ENCODE results near the gene STK38.

The STK38 gene

GRCh38 chr6:36563928-36564284, 16.6 kb upstream of the STK38 start:
- no peak for TF ChIP-seq EZH2phosphoT487 (IDR thresholded peaks at IDR 0.05; ENCODE audit: borderline replicate concordance)
- TF ChIP-seq CTCF (conservative IDR thresholded peaks at IDR 0.05; ENCODE audit: low read length), result no peak
- H3K4me3 ChIP-seq (ENCODE audit: low read length, poor library complexity, severe bottlenecking), result no peak overlapping the region
- H3K27me3 ChIP-seq (ENCODE audit: insufficient read depth, low read length, poor library complexity, severe bottlenecking), result no peaks in the 10 kb centered on the region
- no peaks in the 10 kb centered on the region for H3K36me3 ChIP-seq (ENCODE audit: insufficient read depth, low read length)
- H2AFZ ChIP-seq (ENCODE audit: low read length), result no peak overlapping the region
- no peak overlapping the region for H3K9ac ChIP-seq (ENCODE audit: low read depth, low read length, poor library complexity, severe bottlenecking)
- no peaks in the 10 kb centered on the region for H3F3A ChIP-seq (ENCODE audit: low read depth)
- H3K9me2 ChIP-seq (replicated peaks; ENCODE audit: low read depth, low read length), result no peaks in the 10 kb centered on the region
- no peaks in the 10 kb centered on the region for H3K4me1 ChIP-seq (ENCODE audit: insufficient read depth, low read length, poor library complexity, severe bottlenecking)
- no peak overlapping the region for H3K4me2 ChIP-seq (ENCODE audit: low read depth, low read length, poor library complexity, severe bottlenecking)
- H4K20me1 ChIP-seq (ENCODE audit: insufficient read depth, low read length, poor library complexity, severe bottlenecking), result no peaks in the 10 kb centered on the region
- no peaks in the 10 kb centered on the region for H3K79me2 ChIP-seq (ENCODE audit: insufficient read depth, low read length)
- no peaks in the 10 kb centered on the region for H3K9me3 ChIP-seq (ENCODE audit: insufficient read depth, low read depth, low read length)

- H3K9ac ChIP-seq (ENCODE audit: low read depth, low read length, poor library complexity, severe bottlenecking), result no peak overlapping the region
Observed at GRCh38 chr6:36563237-36563927, 16.1 kb upstream of the STK38 start.

GRCh38 chr6:36560822-36561221, 13.5 kb upstream of the STK38 start:
- H4K20me1 ChIP-seq (ENCODE audit: insufficient read depth, low read length, poor library complexity, severe bottlenecking), result no peaks in the 10 kb centered on the region
- no peaks in the 10 kb centered on the region for H3F3A ChIP-seq (ENCODE audit: low read depth)
- H3K79me2 ChIP-seq (ENCODE audit: insufficient read depth, low read length), result no peaks in the 10 kb centered on the region
- H2AFZ ChIP-seq (ENCODE audit: low read length), result 0 out of 2 replicates have a peak overlapping the region, but pooled peaks have one; percentile 7
- H3K4me2 ChIP-seq (ENCODE audit: low read depth, low read length, poor library complexity, severe bottlenecking), result no peak overlapping the region
- H3K9me2 ChIP-seq (replicated peaks; ENCODE audit: low read depth, low read length), result no peaks in the 10 kb centered on the region
- no peak overlapping the region for H3K4me3 ChIP-seq (ENCODE audit: low read length, poor library complexity, severe bottlenecking)
- H3K4me1 ChIP-seq (ENCODE audit: insufficient read depth, low read length, poor library complexity, severe bottlenecking), result no peaks in the 10 kb centered on the region
- no peaks in the 10 kb centered on the region for H3K36me3 ChIP-seq (ENCODE audit: insufficient read depth, low read length)
- H3K9ac ChIP-seq (ENCODE audit: low read depth, low read length, poor library complexity, severe bottlenecking), result no peak overlapping the region
- no peaks in the 10 kb centered on the region for H3K9me3 ChIP-seq (ENCODE audit: insufficient read depth, low read depth, low read length)
- no peaks in the 10 kb centered on the region for H3K27me3 ChIP-seq (ENCODE audit: insufficient read depth, low read length, poor library complexity, severe bottlenecking)
- TF ChIP-seq EZH2phosphoT487 (IDR thresholded peaks at IDR 0.05; ENCODE audit: borderline replicate concordance) (no peak), CTCF (conservative IDR thresholded peaks at IDR 0.05; ENCODE audit: low read length) (peak; percentile 29; the same call in 1 of the 2 replicates)

More at GRCh38 chr6:36563237-36563927, 16.1 kb upstream of the STK38 start:
- Histone ChIP-seq H3K4me1 (ENCODE audit: insufficient read depth, low read length, poor library complexity, severe bottlenecking) (no peaks in the 10 kb centered on the region), H3K9me2 (replicated peaks; ENCODE audit: low read depth, low read length) (no peaks in the 10 kb centered on the region), H3K27me3 (ENCODE audit: insufficient read depth, low read length, poor library complexity, severe bottlenecking) (no peaks in the 10 kb centered on the region), H3K79me2 (ENCODE audit: insufficient read depth, low read length) (no peaks in the 10 kb centered on the region), H2AFZ (ENCODE audit: low read length) (0 out of 2 replicates have a peak overlapping the region, but pooled peaks have one; percentile 12), H3F3A (ENCODE audit: low read depth) (no peaks in the 10 kb centered on the region), H3K9me3 (ENCODE audit: insufficient read depth, low read depth, low read length) (no peaks in the 10 kb centered on the region), H3K4me2 (ENCODE audit: low read depth, low read length, poor library complexity, severe bottlenecking) (no peak overlapping the region), H4K20me1 (ENCODE audit: insufficient read depth, low read length, poor library complexity, severe bottlenecking) (no peaks in the 10 kb centered on the region), H3K4me3 (ENCODE audit: low read length, poor library complexity, severe bottlenecking) (no peak overlapping the region), H3K36me3 (ENCODE audit: insufficient read depth, low read length) (no peaks in the 10 kb centered on the region)
- TF ChIP-seq CTCF (conservative IDR thresholded peaks at IDR 0.05; ENCODE audit: low read length) (no peak), EZH2phosphoT487 (IDR thresholded peaks at IDR 0.05; ENCODE audit: borderline replicate concordance) (no peak)

All from Loucy (cell line).